AG09309 (cell line): ENCODE results near the gene HMCES.
"Not testable (repeated sequence)": the region's sequence is repeated elsewhere in the genome, so short reads cannot be mapped to it uniquely, and the experiment has no call there.

Experiments used
- DNase-seq: peaks from one replicate; pipeline ENCODE4 v3.0.0-alpha.2; 2010; ENCODE audit warnings: low read depth
- H3K4me3 ChIP-seq: 2 replicates; pipeline ENCODE4 v1.5.1; 2011; ENCODE audit warnings: mild to moderate bottlenecking, low read depth, low read length, moderate library complexity; ENCODE audit not compliant: control insufficient read depth
- CTCF ChIP-seq: IDR thresholded peaks from 2 replicates; pipeline ENCODE4 v1.5.1; 2011; ENCODE audit warnings: mild to moderate bottlenecking, low read depth, low read length, inconsistent platforms; ENCODE audit not compliant: insufficient read depth, control insufficient read depth; ENCODE audit errors: missing control alignments

HMCES gene

GRCh38 chr3:129327510-129327909, 48.8 kb downstream of the HMCES start:
- no peak for TF ChIP-seq CTCF
- DNase-seq, result no peak

GRCh38 chr3:129329858-129330257, 51.2 kb downstream of the HMCES start:
- DNase-seq, result no peak
- no peak overlapping the region for H3K4me3 ChIP-seq
- TF ChIP-seq CTCF, result no peak

More at GRCh38 chr3:129327510-129327909, 48.8 kb downstream of the HMCES start:
- no peak overlapping the region for H3K4me3 ChIP-seq

GRCh38 chr3:129330409-129330808, 51.7 kb downstream of the HMCES start:
- no peak for TF ChIP-seq CTCF
- no peak for DNase-seq
- no peak overlapping the region for H3K4me3 ChIP-seq

GRCh38 chr3:129333891-129334290, 55.2 kb downstream of the HMCES start:
- TF ChIP-seq CTCF, result no peak
- DNase-seq, result no peak
- no peak overlapping the region for H3K4me3 ChIP-seq

- TF ChIP-seq CTCF, result no peak
Measured at GRCh38 chr3:129336093-129336706, 57.5 kb downstream of the HMCES start.

GRCh38 chr3:129337719-129338118, 59.0 kb downstream of the HMCES start:
- not testable (repeated sequence) for H3K4me3 ChIP-seq, DNase-seq

More at GRCh38 chr3:129336093-129336706, 57.5 kb downstream of the HMCES start:
- H3K4me3 ChIP-seq, result no peak overlapping the region
- no peak for DNase-seq

- DNase-seq, H3K4me3 ChIP-seq: not testable (repeated sequence)
Measured at GRCh38 chr3:129339186-129339585, 60.5 kb downstream of the HMCES start.

GRCh38 chr3:129339833-129340232, 61.2 kb downstream of the HMCES start:
- DNase-seq, H3K4me3 ChIP-seq: not testable (repeated sequence)
